ENCODE data around the gene DCDC2C. TPM values are rescaled to one million over a fixed set of nuclear protein-coding genes. Genes with fewer than 3 reads are reported as not detected.

Gene DCDC2C
- polyA plus RNA-seq, 4 donors: 0.17 to 0.92 (median 0.39) TPM; not detected in 1

DNA sequence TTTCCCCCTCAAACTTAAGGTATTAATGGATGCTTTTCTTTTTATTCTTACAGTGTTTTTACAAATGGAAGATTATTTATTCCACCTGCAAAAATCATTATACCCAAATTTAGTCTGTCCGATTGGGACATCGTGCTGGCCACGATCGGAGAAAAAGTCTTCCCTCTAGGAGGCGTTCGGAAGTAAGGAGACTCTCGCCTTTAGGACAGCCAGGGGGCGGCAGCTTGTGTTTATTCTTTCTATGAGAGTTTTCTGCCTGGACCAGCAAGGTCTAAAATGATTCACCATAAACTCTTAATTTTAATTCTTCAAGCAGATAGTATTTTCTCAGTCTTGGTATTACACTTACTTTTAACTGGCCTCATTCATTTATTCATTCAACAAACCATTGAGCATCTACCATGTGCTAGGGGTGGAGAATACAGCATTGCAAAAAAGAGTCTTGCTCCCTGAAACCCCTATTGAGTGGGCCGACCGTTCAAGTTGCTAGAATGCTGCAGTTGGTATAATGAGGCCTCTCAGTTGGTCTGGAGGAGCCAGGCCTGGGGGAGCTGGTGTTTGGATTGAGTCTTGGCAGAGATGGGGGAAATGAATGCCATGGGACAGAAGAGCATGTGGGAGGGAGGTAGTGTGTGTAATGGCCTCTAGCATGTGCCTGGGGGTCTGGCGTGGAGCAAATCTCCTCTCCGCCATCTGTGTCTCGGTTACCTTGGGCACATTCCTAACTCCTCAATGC lies 38.7 kb downstream of the DCDC2C start:
- DNase-seq (ENCODE audit: low read depth in 4 of 4, low spot score in 2 of 4): no peak

- DNase-seq (ENCODE audit: low read depth in 4 of 4, low spot score in 2 of 4): no peak
These were observed 39.6 kb downstream of the DCDC2C start for GRCh38 chr2:3742743-3743508.

DNA sequence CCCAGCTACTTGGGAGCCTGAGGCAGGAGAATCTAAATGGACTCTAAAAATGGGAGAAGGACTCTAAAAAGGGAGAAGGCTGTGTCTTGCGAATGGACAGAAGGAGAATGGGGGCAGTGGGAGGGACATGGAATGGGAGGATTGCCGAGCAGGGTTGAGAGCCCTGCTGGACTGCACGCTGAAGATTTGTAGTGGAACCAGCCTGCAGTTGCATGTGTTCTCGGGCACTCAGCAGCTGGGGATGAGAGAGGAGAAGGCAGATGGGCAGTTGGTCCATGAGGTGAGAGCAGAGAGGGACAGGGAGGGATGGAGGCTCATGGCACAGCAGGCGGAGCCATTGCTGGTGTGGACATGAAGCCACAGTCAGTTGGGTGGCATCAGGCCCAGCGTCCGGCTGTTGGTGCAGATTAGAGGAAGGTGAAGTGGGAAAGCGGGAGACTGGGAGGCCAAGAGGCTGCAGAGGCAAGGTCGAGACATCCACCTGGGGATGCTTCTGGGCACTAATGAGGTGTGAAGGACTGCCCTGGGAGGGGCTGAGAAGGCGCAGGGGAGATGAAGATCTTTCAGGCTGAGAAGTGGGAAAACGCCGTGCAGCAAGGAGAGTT lies 40.7 kb downstream of the DCDC2C start:
- DNase-seq (ENCODE audit: low read depth in 4 of 4, low spot score in 2 of 4): no peak

GRCh38 chr2:3745920-3746319 lies 42.5 kb downstream of the DCDC2C start:
- DNase-seq (ENCODE audit: low read depth in 4 of 4, low spot score in 2 of 4): no peak

- DNase-seq (ENCODE audit: low read depth in 4 of 4, low spot score in 2 of 4): no peak
These were observed 43.8 kb downstream of the DCDC2C start for GRCh38 chr2:3747032-3747654.

GRCh38 chr2:3747826-3748225 lies 44.5 kb downstream of the DCDC2C start:
- DNase-seq (ENCODE audit: low read depth in 4 of 4, low spot score in 2 of 4): no peak

DNA sequence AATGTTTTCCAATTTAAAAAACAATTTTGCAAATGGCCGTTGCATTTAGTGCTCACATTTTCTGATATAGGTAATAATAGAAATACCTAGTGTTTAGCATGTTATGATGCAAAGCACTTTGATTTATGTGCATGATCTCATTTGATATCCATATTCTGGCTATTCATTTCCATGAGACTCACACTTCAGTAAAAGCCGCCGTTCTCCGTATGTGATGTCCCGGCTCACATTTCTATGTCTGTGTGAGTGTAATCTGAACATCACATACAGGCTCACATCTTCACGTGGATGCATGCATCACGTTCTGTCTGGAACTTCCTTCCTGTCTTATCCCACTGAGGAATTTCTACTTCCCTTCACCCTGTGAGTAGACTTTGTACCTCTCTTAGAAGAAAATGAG lies 45.8 kb downstream of the DCDC2C start:
- DNase-seq (ENCODE audit: low read depth in 4 of 4, low spot score in 2 of 4): no peak

DNA sequence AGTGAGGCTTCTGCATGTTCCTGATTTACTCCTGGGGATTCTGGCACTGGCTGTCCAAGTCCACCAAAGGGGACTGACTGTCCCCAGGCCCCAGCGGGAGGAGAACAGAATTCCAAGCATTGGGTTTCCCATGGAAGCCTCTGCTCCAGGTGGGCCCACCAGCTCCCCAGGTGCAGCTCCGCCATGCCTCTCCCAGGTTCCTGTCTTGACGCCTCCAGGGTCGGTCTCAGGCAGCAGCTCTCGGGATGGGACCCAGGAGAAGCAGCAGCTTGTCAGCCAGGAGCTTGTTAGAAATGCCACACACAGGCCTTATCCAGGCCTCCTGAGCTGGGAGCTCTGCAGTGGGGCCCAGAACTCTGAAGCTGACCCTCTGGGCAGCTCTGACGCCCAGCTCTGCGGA lies 47.9 kb downstream of the DCDC2C start:
- DNase-seq (ENCODE audit: low read depth in 4 of 4, low spot score in 2 of 4): no peak

GRCh38 chr2:3751806-3752205 lies 48.4 kb downstream of the DCDC2C start:
- DNase-seq (ENCODE audit: low read depth in 4 of 4, low spot score in 2 of 4): no peak

DNA sequence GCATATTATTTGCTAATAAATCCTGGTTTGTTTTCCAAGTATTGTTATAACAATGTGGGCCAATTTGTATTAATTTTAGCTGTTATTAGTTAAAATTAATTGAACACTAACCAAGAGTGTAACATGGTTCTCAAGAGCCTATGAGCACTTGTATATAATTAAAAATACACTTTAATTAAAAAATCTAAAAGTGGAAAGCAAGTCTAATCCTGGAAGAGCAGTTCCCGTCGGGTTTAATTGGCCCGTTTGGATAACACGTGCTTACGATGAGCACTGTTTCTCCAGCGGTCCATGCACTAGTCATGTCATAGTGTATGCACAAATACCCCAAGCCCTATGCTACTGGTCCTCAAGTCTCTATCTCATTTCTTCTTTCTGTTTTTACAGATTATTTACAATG lies 49.0 kb downstream of the DCDC2C start:
- no peak for DNase-seq (ENCODE audit: low read depth in 4 of 4, low spot score in 2 of 4)

DNA sequence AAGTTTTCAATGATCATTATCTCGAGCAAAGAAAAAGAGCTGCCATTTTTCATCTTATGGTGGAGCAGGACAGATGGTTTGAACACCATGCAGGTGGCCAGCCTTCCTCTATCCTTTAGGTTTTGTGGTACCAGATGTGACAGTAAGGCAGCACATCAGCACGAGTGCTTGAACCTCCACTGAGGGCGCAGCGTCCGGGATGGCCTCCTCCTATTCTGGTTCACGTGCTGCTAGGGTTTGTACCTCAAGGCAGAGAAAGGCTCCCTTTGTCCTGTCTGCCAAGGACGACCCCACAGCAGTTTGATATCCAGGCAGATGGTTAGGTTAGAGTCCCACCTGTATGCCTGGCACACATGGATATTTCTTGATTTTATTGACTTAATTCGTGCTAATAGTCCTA lies 50.2 kb downstream of the DCDC2C start:
- no peak for DNase-seq (ENCODE audit: low read depth in 4 of 4, low spot score in 2 of 4)

GRCh38 chr2:3754280-3754679 lies 50.9 kb downstream of the DCDC2C start:
- DNase-seq (ENCODE audit: low read depth in 4 of 4, low spot score in 2 of 4): no peak

GRCh38 chr2:3754795-3755194 lies 51.4 kb downstream of the DCDC2C start:
- no peak for DNase-seq (ENCODE audit: low read depth in 4 of 4, low spot score in 2 of 4)

GRCh38 chr2:3755277-3755676 lies 51.9 kb downstream of the DCDC2C start:
- DNase-seq (ENCODE audit: low read depth in 4 of 4, low spot score in 2 of 4): no peak

DNA sequence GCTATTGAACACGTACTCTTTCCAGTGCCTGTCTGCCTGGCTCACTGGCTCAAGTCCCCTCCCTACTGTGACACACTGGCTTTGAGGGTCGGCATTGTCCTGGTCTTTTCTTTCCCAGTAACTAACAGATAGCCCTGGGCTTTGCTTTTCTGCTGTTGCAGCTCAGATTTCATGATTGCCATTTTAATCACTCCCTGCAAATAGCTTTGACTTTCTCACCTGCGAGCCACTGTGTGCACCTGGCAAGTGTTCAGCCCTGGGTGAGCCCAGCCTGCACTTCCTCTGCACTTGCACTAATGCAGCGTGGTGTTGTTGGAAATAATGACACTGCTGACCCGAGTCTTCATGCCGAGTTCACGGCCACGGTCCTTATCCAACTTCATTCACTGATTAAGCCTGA lies 52.9 kb downstream of the DCDC2C start:
- no peak for DNase-seq (ENCODE audit: low read depth in 4 of 4, low spot score in 2 of 4)

- DNase-seq (ENCODE audit: low read depth in 4 of 4, low spot score in 2 of 4): no peak
These were observed 55.5 kb downstream of the DCDC2C start for GRCh38 chr2:3758906-3759305.

GRCh38 chr2:3759331-3759730 lies 56.0 kb downstream of the DCDC2C start:
- DNase-seq (ENCODE audit: low read depth in 4 of 4, low spot score in 2 of 4): no peak

DNA sequence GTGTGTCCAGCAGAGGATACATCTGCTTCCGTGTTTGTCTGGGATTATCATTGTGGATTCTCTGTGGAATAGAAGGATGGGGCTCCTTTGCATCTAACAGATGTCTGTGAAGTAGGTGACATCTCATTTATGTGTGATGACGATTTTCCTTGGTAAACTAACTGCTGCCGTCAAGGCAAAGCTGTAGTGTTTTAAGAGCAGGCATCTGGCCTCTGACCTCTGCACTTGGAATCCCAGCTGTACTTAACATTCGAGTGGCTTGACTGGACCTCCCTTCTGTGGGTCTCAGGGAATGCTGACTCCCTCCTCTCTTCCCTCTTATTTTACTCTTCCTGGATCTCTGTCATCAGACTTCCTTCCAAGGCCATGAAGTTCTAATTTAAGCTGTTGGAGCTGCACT lies 56.4 kb downstream of the DCDC2C start:
- DNase-seq (ENCODE audit: low read depth in 4 of 4, low spot score in 2 of 4): no peak

DNA sequence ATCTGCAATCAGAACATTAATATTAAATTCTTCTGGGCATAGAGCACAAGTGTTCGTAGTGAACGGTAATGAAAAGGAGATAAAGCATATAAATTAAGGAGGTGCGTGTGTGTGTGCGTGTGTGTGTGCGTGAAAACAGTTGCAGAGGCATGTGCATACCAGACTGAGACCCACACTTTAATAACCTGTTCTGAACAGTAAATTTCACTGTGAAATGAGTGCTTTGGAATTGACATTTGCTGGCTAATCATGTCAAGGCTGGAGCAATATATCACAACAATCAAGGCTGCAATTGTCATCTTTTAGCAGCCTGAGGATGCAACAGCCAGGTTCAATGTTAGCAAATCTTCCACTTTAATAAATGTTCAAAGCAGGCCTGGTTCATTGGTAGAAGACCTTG lies 57.9 kb downstream of the DCDC2C start:
- DNase-seq (ENCODE audit: low read depth in 4 of 4, low spot score in 2 of 4): no peak

DNA sequence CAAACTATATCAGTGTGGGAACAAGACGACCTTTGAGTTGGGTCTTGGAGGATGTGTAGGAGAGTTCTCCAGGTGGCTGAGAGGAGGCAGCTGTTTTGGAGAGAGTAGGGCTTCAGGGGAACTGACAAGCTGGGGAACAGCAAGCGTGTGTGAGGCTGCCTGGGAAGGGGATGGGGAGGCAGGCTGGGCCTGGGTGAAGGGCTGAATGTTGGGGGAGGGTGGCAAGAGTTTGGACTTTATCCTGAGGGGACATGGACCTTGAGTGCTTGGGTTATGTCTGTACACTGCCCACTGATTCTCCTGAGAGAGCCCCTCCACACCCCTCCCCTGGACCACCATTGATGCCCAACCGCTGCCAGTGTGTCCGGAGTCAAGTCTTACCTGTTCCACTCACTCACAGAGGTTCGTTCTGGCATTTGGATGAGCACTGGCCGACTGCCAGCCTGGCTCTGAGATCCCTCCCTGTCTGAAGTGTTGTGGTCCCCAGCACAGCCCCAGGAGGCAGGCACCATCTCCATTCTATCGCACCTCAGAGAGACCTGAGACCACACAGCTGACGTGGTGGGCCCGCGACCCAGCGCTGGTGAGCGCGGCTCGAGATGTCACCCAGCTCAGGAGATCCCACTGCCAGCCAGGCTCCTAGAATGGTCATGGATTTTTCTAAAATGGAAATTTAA lies 59.5 kb downstream of the DCDC2C start:
- DNase-seq (ENCODE audit: low read depth in 4 of 4, low spot score in 2 of 4): no peak

GRCh38 chr2:3766824-3767223 lies 63.4 kb downstream of the DCDC2C start:
- no peak for DNase-seq (ENCODE audit: low read depth in 4 of 4, low spot score in 2 of 4)
